ENCODE data around the gene LCE6A.

DNA sequence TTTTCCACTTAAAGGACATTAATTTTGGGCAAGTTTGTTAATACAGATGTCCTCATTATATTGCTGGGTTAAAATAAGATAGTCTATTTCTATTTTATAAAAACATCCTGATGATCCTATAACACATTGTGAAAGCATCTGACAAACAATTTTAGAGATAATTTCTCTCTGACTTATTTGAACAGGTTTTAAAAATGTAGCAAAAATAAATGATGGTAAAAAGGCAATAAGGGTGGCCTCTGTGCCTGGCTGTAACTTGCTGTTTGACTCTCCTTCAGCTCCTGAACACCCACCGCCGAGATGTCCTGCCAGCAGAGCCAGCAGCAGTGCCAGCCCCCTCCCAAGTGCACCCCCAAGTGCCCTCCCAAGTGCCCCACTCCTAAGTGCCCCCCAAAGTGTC is 15.5 kb upstream of the LCE6A start, which contains the start of gene LCE1A:
- TF ChIP-seq, protein P1, sequence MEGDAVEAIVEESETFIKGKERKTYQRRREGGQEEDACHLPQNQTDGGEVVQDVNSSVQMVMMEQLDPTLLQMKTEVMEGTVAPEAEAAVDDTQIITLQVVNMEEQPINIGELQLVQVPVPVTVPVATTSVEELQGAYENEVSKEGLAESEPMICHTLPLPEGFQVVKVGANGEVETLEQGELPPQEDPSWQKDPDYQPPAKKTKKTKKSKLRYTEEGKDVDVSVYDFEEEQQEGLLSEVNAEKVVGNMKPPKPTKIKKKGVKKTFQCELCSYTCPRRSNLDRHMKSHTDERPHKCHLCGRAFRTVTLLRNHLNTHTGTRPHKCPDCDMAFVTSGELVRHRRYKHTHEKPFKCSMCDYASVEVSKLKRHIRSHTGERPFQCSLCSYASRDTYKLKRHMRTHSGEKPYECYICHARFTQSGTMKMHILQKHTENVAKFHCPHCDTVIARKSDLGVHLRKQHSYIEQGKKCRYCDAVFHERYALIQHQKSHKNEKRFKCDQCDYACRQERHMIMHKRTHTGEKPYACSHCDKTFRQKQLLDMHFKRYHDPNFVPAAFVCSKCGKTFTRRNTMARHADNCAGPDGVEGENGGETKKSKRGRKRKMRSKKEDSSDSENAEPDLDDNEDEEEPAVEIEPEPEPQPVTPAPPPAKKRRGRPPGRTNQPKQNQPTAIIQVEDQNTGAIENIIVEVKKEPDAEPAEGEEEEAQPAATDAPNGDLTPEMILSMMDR (IDR thresholded peaks at IDR 0.05 in 2 of 3, conservative IDR thresholded peaks at IDR 0.05 in 1 of 3; ENCODE audit: insufficient read depth in 2 of 3, low read depth in 1 of 3, low read length in 3 of 3), result no peak
- TF ChIP-seq, protein P2, sequence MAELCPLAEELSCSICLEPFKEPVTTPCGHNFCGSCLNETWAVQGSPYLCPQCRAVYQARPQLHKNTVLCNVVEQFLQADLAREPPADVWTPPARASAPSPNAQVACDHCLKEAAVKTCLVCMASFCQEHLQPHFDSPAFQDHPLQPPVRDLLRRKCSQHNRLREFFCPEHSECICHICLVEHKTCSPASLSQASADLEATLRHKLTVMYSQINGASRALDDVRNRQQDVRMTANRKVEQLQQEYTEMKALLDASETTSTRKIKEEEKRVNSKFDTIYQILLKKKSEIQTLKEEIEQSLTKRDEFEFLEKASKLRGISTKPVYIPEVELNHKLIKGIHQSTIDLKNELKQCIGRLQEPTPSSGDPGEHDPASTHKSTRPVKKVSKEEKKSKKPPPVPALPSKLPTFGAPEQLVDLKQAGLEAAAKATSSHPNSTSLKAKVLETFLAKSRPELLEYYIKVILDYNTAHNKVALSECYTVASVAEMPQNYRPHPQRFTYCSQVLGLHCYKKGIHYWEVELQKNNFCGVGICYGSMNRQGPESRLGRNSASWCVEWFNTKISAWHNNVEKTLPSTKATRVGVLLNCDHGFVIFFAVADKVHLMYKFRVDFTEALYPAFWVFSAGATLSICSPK (IDR thresholded peaks at IDR 0.05; ENCODE audit: borderline replicate concordance), result no peak
- TF ChIP-seq RBM22 (IDR thresholded peaks at IDR 0.05; ENCODE audit: low read depth, low read length, poor library complexity, severe bottlenecking) (no peak), U2AF2 (optimal IDR thresholded peaks at IDR 0.05; ENCODE audit: low read depth, low read length) (no peak), SMARCA4 (IDR thresholded peaks at IDR 0.05) (no peak), CREB1 (IDR thresholded peaks at IDR 0.05) (no peak), CREB1 (CRISPR knock-in tag; IDR thresholded peaks at IDR 0.05) (no peak), SMAD3 (CRISPR knock-in tag; conservative IDR thresholded peaks at IDR 0.05) (no peak), ZNF766 (CRISPR knock-in tag; conservative IDR thresholded peaks at IDR 0.05) (no peak)
